Measurements from ENCODE around the gene OLA1.

The OLA1 gene

DNA sequence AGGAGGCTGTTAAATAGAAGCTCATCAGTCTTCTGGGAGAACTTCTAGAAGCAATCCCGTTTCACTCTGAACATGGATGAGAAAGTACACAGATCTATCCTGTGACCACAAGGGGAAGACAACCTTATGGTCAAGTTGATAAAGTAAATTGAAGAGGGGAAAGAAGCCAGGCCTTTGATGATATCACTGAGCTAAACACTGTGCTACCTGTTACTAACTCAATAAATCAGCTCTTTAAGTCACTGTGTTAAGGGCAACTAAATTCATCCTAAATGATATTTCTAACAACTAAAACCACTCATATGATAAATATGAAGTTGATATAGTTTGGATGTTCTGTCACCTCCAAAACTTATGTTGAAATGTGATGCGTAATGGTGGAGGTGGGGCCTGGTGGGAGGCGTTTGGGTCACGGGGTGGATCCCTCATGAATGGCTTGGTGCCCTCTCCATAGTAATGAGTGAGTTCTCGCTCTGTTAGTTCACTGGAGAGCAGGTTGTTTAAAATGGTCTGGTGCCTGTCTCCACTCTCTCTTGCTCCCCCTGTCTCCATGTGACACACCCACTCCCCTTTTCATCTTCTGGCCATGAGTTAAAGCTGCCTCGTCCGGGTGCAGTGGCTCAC lies 23.6 kb downstream of the OLA1 start:
- no peak for DNase-seq (ENCODE audit: low read depth)

GRCh38 chr2:174224125-174224524 lies 24.2 kb downstream of the OLA1 start:
- no peak for DNase-seq (ENCODE audit: low read depth)

GRCh38 chr2:174223388-174223787 lies 24.9 kb downstream of the OLA1 start:
- no peak for DNase-seq (ENCODE audit: low read depth)

DNA sequence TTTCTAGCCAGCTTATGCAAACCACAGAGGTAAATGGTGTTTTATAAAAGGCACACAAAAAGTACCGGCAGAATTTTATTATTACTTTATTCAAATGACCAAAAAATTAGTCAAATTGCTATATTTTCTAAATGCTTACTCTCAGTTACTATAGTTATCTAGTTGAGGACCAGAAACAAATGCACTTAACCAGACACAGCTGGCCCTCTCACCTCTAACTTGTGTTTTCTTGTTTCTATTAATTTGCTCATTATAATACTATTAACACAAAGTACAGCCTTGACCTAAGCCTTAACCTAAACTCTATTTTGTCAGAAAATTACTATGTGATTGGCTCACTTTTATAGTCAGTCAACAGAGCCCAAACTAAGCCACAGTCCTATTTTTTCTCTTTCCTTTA lies 26.2 kb downstream of the OLA1 start:
- no peak for DNase-seq (ENCODE audit: low read depth)

DNA sequence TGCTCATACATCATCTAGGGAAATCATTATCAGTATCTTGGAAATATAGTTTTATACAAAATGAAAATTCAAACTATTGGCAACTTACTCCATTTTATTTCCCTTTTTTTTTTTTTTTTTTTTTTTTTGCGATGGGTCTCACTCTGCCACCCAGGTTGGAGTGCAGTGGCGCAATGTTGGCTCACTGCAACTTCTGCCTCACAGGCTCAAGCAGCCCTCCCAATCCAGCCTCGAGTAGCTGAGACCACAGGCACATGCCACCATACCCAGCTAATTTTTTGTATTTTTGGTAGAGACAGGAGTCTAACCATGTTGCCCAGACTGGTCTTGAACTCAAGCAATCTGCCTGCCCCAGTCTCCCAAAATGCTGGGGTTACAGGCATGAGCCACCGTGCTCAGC lies 29.0 kb downstream of the OLA1 start:
- no peak for DNase-seq (ENCODE audit: low read depth)

GRCh38 chr2:174218773-174219172 lies 29.6 kb downstream of the OLA1 start:
- no peak for DNase-seq (ENCODE audit: low read depth)

DNA sequence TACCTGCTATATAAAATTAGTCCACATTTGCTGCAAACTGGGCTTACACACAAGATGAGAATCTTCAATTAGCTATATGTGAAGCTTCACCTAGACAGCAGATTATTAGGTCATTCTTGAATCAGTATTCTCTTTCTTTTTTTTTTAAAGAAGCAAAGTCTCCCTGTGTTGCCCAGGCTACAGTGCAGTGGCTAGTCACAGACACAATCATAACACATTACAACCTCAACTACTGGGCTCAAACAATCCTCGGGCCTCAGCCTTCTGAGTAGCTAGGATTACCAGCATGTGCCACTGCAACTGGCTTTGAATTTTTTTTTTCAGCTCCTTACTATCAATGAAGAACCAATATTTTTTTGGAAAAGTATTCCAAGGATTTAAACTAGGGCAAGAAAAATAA lies 30.5 kb downstream of the OLA1 start:
- DNase-seq (ENCODE audit: low read depth): no peak

GRCh38 chr2:174211954-174212353 lies 36.4 kb downstream of the OLA1 start:
- DNase-seq (ENCODE audit: low read depth): no peak

- DNase-seq (ENCODE audit: low read depth): peak; percentile 61
Observed at GRCh38 chr2:174210862-174211261, 37.5 kb downstream of the OLA1 start.

DNA sequence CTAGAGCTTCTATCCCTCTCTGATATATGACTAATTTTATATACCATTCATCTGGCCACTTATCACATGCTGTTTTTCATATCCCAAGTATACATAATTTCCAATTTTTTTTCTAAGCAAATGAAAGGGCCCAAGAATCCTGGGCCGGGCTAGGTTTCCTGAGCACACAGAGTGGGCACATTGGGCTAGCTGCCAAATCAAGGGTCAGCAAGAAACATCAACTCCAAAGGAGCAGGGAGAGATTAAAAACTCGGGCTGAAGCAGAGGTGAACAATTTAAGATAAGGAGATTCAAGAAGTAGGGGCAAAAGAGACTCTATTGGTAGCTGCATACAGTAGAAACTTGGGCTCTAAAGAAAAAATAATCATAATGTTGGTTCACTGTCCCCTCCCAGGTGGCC lies 39.0 kb downstream of the OLA1 start:
- DNase-seq (ENCODE audit: low read depth): no peak

DNA sequence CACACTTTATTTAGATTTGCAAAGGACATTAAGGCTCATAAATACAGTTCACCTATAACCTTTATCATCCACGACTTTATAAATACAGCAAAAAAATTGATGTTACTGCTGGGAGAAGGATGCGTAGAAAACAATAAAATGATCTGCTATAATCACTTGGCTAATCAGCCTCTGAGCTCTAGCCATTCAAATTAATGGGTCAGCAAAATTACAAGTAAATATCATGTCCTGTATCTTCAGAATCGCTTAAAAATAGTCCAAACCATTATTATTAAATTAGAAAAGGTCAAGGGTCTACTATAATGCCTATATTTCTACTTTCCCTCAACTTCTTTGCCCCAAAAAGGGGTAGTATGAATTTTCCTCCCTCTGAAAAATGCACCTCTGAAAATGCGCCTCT lies 40.3 kb downstream of the OLA1 start:
- no peak for DNase-seq (ENCODE audit: low read depth)

- DNase-seq (ENCODE audit: low read depth): no peak
Observed at GRCh38 chr2:174205562-174205961, 42.8 kb downstream of the OLA1 start.

DNA sequence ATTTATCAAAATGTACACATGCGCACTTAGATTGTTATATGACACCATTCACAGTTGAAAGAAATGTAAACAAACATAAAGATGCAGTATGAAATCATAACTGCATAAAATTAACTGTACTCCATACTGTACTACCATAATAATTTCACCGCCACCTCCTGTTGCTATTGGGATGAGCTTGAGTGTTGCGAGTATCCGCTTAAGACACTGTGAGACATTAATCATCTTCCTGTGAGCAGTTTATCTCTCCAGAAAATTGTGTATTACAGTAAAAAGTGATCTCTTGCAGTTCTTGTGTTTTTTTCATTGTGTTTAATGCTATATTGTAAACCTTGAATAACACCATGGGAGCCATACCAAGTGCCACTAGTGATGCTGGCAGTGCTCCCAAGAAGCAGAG lies 46.1 kb downstream of the OLA1 start:
- DNase-seq (ENCODE audit: low read depth): no peak

DNA sequence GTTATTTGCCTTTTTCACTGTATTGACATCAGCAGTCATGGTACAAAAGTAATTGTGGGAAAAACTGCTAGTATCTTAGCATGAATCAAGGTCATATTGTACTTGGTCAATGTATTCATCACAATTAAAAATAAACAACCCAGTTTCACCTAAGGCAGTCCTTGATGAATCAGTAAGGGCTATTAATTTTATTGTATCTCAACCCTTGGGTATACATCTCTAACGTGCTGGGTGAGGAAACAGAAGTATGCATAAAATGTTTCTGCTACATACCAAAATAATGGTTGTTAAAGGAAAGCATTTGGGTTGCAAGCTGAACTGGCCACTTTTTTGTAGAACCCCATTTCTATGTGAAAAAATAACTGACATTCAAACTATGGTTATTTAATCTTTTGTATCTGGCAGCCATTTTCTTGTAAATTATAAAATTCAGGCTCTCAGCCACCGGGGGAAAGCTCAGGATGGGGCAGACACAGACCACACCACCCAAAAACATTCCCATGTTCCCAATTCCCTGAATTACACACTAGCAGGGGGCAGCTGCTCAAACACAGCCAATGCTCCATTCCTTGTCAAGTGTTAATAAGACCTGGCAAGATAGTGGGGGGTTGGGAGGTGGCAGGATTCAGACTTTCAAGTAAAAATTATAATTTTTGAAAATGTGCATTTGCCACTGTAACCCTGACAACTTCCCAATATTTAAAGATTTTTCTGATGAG lies 49.3 kb downstream of the OLA1 start:
- no peak for DNase-seq (ENCODE audit: low read depth)

DNA sequence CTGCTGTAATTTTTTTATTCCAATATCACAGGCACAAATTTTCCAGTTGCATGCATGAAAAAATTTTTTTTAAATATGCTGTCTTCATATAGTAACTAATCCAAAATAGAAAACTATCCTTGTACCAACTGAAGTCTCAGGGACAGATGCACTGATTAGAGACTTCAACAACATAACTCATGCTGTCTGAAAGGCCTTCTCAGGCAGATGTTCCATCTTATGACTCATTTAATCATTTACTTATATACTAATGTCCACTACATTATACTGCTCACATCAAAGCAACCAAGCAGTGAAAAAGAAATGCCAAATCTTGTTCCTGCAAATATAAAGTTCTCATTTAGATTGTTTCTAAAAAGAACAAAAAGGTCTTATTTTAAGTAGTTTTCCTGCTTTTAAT lies 53.1 kb downstream of the OLA1 start:
- DNase-seq (ENCODE audit: low read depth): no peak

DNA sequence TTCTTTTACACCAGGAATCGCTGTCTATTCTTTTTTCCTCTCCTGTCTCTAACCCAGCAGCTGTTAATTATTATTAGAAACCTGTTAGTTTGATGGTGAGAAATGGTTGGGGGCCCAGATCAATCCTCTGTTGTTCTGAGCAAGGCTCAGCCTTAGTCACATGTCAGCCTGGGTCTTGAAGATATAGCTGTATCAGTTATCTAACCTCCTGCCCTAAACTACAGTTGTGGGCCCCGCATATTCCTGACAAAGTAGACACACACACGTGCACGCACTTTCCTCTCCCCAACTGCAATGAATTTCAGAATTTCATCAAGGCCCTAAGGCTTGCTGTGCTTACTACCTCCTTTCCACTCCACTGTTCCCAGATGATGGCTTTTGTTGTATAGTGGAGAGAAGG lies 54.6 kb downstream of the OLA1 start:
- DNase-seq (ENCODE audit: low read depth): no peak

DNA sequence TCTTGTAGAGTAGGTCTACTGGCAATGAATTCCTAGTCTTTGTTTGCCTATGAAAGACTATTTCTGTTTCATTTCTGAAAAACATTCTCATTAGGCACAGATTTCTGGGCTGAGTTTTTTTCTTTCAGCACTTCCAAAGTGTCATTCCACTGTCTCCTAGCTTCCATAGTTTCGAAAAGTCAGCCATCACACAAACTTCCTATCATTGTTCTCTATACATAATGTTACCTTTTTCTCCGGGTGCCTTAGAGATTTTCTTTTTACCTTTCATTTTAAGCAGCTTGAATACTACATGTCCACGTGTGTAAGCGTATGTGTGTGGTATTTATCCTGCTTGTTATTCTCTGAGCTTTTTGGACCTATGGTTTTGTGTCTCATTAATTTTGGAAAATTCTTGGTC lies 55.7 kb downstream of the OLA1 start:
- no peak for DNase-seq (ENCODE audit: low read depth)

- DNase-seq (ENCODE audit: low read depth): no peak
Observed at GRCh38 chr2:174191342-174192074, 56.8 kb downstream of the OLA1 start.

GRCh38 chr2:174184915-174185314 lies 63.4 kb downstream of the OLA1 start:
- no peak for DNase-seq (ENCODE audit: low read depth)

- DNase-seq (ENCODE audit: low read depth): no peak
Observed at GRCh38 chr2:174184504-174184903, 63.8 kb downstream of the OLA1 start.

DNA sequence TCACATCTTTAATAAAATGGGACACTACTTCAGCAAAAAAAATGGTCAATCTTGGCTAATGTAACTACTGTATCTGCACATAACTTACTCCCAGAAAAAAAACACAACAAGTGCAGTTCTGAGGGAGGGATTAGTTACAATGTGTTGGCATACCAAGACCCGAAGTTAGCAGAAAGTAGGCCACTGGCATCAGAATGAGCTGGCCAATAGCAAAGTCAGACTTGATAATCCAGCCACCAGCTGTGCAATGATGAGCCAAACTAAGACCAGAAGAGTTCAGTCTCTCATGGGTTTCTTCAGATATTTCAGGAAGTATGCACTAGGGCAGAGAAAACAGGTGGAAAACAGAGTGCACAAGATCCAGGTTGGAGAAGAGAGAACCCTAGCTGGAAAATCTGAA lies 65.3 kb downstream of the OLA1 start:
- DNase-seq (ENCODE audit: low read depth): no peak

GRCh38 chr2:174181368-174181767 lies 67.0 kb downstream of the OLA1 start:
- no peak for DNase-seq (ENCODE audit: low read depth)

GRCh38 chr2:174180726-174181236 lies 67.6 kb downstream of the OLA1 start:
- no peak for DNase-seq (ENCODE audit: low read depth)
